Effector memory CD4-positive, alpha-beta T cell (primary cell): ENCODE measurements around the gene RPL10.
A peak's percentile ranks its signal among the peaks of the same experiment; 100 is the strongest.

Experiments
- DNase-seq, 3 donors: peaks; one replicate each; pipeline ENCODE4 v3.0.0-alpha.2; 2020
- H3K27ac ChIP-seq: 2 replicates; pipeline ENCODE4 v1.7.0; 2013; ENCODE audit warnings: mild to moderate bottlenecking, low read length, moderate library complexity; ENCODE audit not compliant: insufficient read depth, poor library complexity, severe bottlenecking
- H3K27me3 ChIP-seq: replicated peaks from 2 replicates; pipeline ENCODE4 v1.7.0; 2013; ENCODE audit warnings: mild to moderate bottlenecking, low read length; ENCODE audit not compliant: insufficient read depth, control insufficient read depth, poor library complexity, severe bottlenecking
- H3K36me3 ChIP-seq: 2 replicates; pipeline ENCODE4 v1.7.0; 2013; ENCODE audit warnings: mild to moderate bottlenecking, low read length, moderate library complexity; ENCODE audit not compliant: control insufficient read depth, insufficient read depth
- H3K4me1 ChIP-seq: 2 replicates; pipeline ENCODE4 v1.7.0; 2013; ENCODE audit warnings: low read length, mild to moderate bottlenecking; ENCODE audit not compliant: control insufficient read depth, insufficient read depth, poor library complexity, severe bottlenecking
- H3K4me3 ChIP-seq: 2 replicates; pipeline ENCODE4 v1.7.0; 2013; ENCODE audit warnings: low read length, low read depth, mild to moderate bottlenecking; ENCODE audit not compliant: insufficient read depth, poor library complexity, severe bottlenecking
- H3K9me3 ChIP-seq: 2 replicates; pipeline ENCODE4 v1.7.0; 2013; ENCODE audit warnings: mild to moderate bottlenecking, low read length, moderate library complexity; ENCODE audit not compliant: control insufficient read depth

The RPL10 gene

GRCh38 chrX:154444755-154445246, 46.6 kb downstream of the RPL10 start:
- H3K9me3 ChIP-seq, result no peaks in the 10 kb centered on the region
- no peak for DNase-seq
- peak overlapping the region; percentile 55 for H3K27ac ChIP-seq
- H3K27me3 ChIP-seq, result no peaks in the 10 kb centered on the region
- peaks cover 22% of the 10 kb centered on the region for H3K4me1 ChIP-seq
- H3K36me3 ChIP-seq, result peaks cover 19% of the 10 kb centered on the region
- peak overlapping the region; percentile 46 for H3K4me3 ChIP-seq

GRCh38 chrX:154445776-154446175, 47.6 kb downstream of the RPL10 start:
- Histone ChIP-seq H3K4me3 (no peak overlapping the region), H3K4me1 (peaks cover 22% of the 10 kb centered on the region), H3K36me3 (peaks cover 22% of the 10 kb centered on the region)

GRCh38 chrX:154446430-154446829, 48.3 kb downstream of the RPL10 start:
- H3K36me3 ChIP-seq, result peaks cover 22% of the 10 kb centered on the region

More at GRCh38 chrX:154445776-154446175, 47.6 kb downstream of the RPL10 start:
- Histone ChIP-seq H3K27me3 (no peaks in the 10 kb centered on the region), H3K27ac (no peak overlapping the region), H3K9me3 (no peaks in the 10 kb centered on the region)
- DNase-seq, result no peak

GRCh38 chrX:154448484-154448883, 50.3 kb downstream of the RPL10 start:
- Histone ChIP-seq H3K9me3 (no peaks in the 10 kb centered on the region), H3K27me3 (no peaks in the 10 kb centered on the region), H3K36me3 (peaks cover 22% of the 10 kb centered on the region), H3K27ac (no peak overlapping the region), H3K4me3 (no peak overlapping the region), H3K4me1 (peaks cover 14% of the 10 kb centered on the region)
- no peak for DNase-seq

More at GRCh38 chrX:154446430-154446829, 48.3 kb downstream of the RPL10 start:
- Histone ChIP-seq H3K4me1 (peaks cover 22% of the 10 kb centered on the region), H3K9me3 (no peaks in the 10 kb centered on the region), H3K27ac (no peak overlapping the region), H3K27me3 (no peaks in the 10 kb centered on the region), H3K4me3 (no peak overlapping the region)
- no peak for DNase-seq

- Histone ChIP-seq H3K4me1 (peaks cover 8% of the 10 kb centered on the region), H3K27ac (no peak overlapping the region), H3K4me3 (no peak overlapping the region), H3K36me3 (peaks cover 22% of the 10 kb centered on the region), H3K9me3 (no peaks in the 10 kb centered on the region), H3K27me3 (no peaks in the 10 kb centered on the region)
- no peak for DNase-seq
Observed at GRCh38 chrX:154449618-154450017, 51.4 kb downstream of the RPL10 start.

- no peak for DNase-seq
- Histone ChIP-seq H3K27me3 (no peaks in the 10 kb centered on the region), H3K9me3 (no peaks in the 10 kb centered on the region), H3K27ac (no peak overlapping the region), H3K4me3 (no peak overlapping the region), H3K4me1 (peaks cover under 1% of the 10 kb centered on the region), H3K36me3 (peaks cover 22% of the 10 kb centered on the region)
Observed at GRCh38 chrX:154450312-154450711, 52.1 kb downstream of the RPL10 start.
